ENCODE results near the gene NBEA. TPM values are rescaled to one million over a fixed set of nuclear protein-coding genes. Genes with fewer than 3 reads are reported as not detected.

NBEA gene
- total RNA-seq, 1 donor from 2014 or later = 6.1 TPM

DNA sequence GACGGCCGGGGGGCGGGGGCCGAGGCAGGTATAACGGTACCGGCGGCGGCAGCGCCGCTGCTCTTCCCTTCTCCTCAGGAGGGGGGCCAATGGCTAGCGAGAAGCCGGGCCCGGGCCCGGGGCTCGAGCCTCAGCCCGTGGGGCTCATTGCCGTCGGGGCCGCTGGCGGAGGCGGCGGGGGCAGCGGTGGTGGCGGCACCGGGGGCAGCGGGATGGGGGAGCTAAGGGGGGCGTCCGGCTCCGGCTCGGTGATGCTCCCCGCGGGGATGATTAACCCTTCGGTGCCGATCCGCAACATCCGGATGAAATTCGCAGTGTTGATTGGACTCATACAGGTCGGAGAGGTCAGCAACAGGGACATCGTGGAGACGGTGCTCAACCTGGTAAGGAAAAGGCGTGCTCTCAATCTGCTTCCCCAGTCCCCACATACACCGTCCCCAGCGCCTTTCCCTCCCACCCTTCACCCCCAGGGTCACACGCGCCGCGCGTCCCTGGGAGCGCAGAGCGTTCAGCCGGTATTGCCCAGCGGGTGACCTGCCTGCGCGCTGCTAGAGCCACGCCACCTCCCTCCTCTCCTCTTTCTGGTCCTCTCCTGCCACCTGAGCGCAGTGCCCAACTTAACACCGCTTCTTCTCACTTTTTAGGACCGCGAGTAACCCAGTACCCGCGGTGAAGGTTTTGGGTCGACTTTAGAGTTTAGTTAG lies 814 bp downstream of the NBEA start:
- no peak for DNase-seq (ENCODE audit: low read depth)
- Histone ChIP-seq H3K4me3 (ENCODE audit: low read depth, low read length) (peak overlapping the region; percentile 92), H3K27me3 (ENCODE audit: control insufficient read depth, insufficient read depth, low read length) (peaks cover 2% of the 10 kb centered on the region), H3K36me3 (ENCODE audit: control insufficient read depth, insufficient read depth, low read length) (no peaks in the 10 kb centered on the region)
- TF ChIP-seq, protein P1, sequence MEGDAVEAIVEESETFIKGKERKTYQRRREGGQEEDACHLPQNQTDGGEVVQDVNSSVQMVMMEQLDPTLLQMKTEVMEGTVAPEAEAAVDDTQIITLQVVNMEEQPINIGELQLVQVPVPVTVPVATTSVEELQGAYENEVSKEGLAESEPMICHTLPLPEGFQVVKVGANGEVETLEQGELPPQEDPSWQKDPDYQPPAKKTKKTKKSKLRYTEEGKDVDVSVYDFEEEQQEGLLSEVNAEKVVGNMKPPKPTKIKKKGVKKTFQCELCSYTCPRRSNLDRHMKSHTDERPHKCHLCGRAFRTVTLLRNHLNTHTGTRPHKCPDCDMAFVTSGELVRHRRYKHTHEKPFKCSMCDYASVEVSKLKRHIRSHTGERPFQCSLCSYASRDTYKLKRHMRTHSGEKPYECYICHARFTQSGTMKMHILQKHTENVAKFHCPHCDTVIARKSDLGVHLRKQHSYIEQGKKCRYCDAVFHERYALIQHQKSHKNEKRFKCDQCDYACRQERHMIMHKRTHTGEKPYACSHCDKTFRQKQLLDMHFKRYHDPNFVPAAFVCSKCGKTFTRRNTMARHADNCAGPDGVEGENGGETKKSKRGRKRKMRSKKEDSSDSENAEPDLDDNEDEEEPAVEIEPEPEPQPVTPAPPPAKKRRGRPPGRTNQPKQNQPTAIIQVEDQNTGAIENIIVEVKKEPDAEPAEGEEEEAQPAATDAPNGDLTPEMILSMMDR (IDR thresholded peaks at IDR 0.05; ENCODE audit: insufficient read depth, low read length, poor library complexity, severe bottlenecking) = no peak

DNA sequence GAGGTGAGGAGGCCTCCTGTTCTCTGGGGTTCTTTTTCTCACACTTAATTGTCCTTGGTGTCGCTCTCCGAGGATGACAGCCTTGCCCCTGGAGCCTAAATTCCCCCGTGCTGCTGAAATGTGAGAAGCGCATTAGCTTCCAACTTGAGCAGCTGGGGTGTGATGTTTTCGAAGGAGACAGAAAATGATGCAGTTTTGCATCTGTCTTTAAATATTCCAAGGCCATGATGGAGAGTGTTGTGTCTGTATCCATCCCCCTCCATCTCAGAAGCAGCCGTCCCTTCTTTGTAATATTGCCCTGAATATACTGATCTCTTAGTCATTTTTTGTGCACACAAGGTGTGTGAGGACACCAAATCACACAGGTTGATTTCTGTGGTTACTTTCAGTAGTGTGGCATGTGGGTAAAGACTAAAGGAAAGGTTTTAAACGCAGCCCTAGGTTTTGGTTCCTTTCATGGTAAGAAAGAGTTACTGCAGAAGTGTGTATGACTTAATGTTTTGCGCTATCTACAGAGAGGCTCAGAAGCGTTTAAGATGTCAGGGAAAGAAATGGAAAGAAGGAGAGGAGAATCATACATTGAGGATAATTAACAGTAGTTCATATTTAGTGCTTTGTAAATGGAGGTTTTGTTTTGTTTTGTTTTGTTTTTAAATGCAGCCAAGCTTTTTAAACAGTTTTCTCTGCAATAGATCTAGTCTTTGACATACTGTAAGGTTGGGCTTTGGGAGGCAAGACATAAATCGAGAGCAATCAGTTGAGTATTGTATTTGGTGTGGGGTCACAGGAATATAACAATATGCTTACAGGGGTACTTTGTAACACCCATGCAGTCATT lies 1.6 kb downstream of the NBEA start:
- no peak for DNase-seq (ENCODE audit: low read depth)
- TF ChIP-seq, protein P1 (IDR thresholded peaks at IDR 0.05; ENCODE audit: insufficient read depth, low read length, poor library complexity, severe bottlenecking) = no peak
- H3K4me3 ChIP-seq (ENCODE audit: low read depth, low read length) = peak overlapping the region; percentile 92

DNA sequence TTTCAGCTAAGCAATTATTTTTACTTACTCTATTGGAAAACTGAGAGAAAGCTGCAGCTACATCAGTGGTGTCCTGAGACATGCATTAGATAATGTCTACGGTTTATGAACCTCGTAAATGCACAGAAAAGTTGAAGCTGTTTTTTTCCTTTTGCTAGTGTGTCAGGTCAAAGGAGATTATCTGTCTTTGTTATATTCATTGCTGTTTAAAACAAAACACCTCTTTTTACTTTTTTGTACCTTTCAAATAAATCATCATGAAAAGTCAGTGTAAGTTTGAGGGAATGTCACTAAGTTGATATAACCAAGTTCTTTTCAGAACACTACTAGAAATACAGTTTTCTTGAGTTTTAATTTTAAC lies 2.2 kb downstream of the NBEA start:
- no peak overlapping the region for H3K4me3 ChIP-seq (ENCODE audit: low read depth, low read length)
- TF ChIP-seq, protein P1 (IDR thresholded peaks at IDR 0.05; ENCODE audit: insufficient read depth, low read length, poor library complexity, severe bottlenecking) = no peak

More for the DNA sequence above, 1.6 kb downstream of the NBEA start:
- Histone ChIP-seq H3K36me3 (ENCODE audit: control insufficient read depth, insufficient read depth, low read length) (no peaks in the 10 kb centered on the region), H3K27me3 (ENCODE audit: control insufficient read depth, insufficient read depth, low read length) (peaks cover 2% of the 10 kb centered on the region)

GRCh38 chr13:34944751-34945150 lies 2.7 kb downstream of the NBEA start:
- no peak overlapping the region for H3K4me3 ChIP-seq (ENCODE audit: low read depth, low read length)
- TF ChIP-seq, protein P1 (IDR thresholded peaks at IDR 0.05; ENCODE audit: insufficient read depth, low read length, poor library complexity, severe bottlenecking) = no peak

More for the DNA sequence above, 2.2 kb downstream of the NBEA start:
- H3K27me3 ChIP-seq (ENCODE audit: control insufficient read depth, insufficient read depth, low read length) = peaks cover 2% of the 10 kb centered on the region
- no peak for DNase-seq (ENCODE audit: low read depth)
- H3K36me3 ChIP-seq (ENCODE audit: control insufficient read depth, insufficient read depth, low read length) = no peaks in the 10 kb centered on the region

GRCh38 chr13:34951528-34951927 lies 9.5 kb downstream of the NBEA start:
- Histone ChIP-seq H3K4me3 (ENCODE audit: low read depth, low read length) (no peak overlapping the region), H3K27me3 (ENCODE audit: control insufficient read depth, insufficient read depth, low read length) (no peaks in the 10 kb centered on the region), H3K36me3 (ENCODE audit: control insufficient read depth, insufficient read depth, low read length) (no peaks in the 10 kb centered on the region)
- DNase-seq (ENCODE audit: low read depth) = no peak
- TF ChIP-seq, protein P1 (IDR thresholded peaks at IDR 0.05; ENCODE audit: insufficient read depth, low read length, poor library complexity, severe bottlenecking) = no peak

More at GRCh38 chr13:34944751-34945150, 2.7 kb downstream of the NBEA start:
- DNase-seq (ENCODE audit: low read depth) = no peak
- H3K27me3 ChIP-seq (ENCODE audit: control insufficient read depth, insufficient read depth, low read length) = peaks cover 2% of the 10 kb centered on the region
- no peaks in the 10 kb centered on the region for H3K36me3 ChIP-seq (ENCODE audit: control insufficient read depth, insufficient read depth, low read length)

Measured in kidney epithelial cell (primary cell).